Heart right ventricle (tissue), 16 donors: ENCODE results near the gene ACOX3. TPM values are rescaled to one million over a fixed set of nuclear protein-coding genes. Genes with fewer than 3 reads are reported as not detected.

ENCODE experiments used
- ATAC-seq, 8 donors: fragments of 200-7000 bp; cut with Tn5 transposase; one replicate each; pipeline ENCODE4 v1.9.1; 2020; ENCODE audit warnings: mild to moderate bottlenecking in 8 of 8, moderate library complexity in 8 of 8, moderate number of reproducible peaks in 1 of 8
- DNase-seq, 2 donors: peaks; one replicate each; pipeline ENCODE4 v3.0.0-alpha.2; 2020
- H3K27ac ChIP-seq, 10 donors: fragments of 200-600 bp; sonication (generic) in 2 of 10; one replicate each; pipeline versions ENCODE4 v1.5.0 to v1.8.0; 2020 to 2022; ENCODE audit warnings: mild to moderate bottlenecking in 3 of 10
- H3K27me3 ChIP-seq, 7 donors: fragments of 200-600 bp; one replicate each; pipeline ENCODE4 v1.8.0; 2021 to 2022; ENCODE audit warnings: mild to moderate bottlenecking in 2 of 7
- H3K36me3 ChIP-seq, 9 donors: fragments of 200-600 bp; sonication (generic) in 1 of 9; one replicate each; pipeline versions ENCODE4 v1.5.0 to v1.8.0; 2020 to 2022; ENCODE audit warnings: mild to moderate bottlenecking in 2 of 9
- H3K4me1 ChIP-seq, 9 donors: fragments of 200-600 bp; sonication (generic) in 1 of 9; one replicate each; pipeline versions ENCODE4 v1.5.0 to v1.8.0; 2020 to 2022; ENCODE audit warnings: mild to moderate bottlenecking in 4 of 9
- H3K4me3 ChIP-seq, 10 donors: fragments of 200-600 bp; sonication (generic) in 2 of 10; one replicate each; pipeline versions ENCODE4 v1.5.0 to v1.8.0; 2020 to 2022; ENCODE audit warnings: mild to moderate bottlenecking in 7 of 10, moderate library complexity in 2 of 10
- H3K9me3 ChIP-seq, 11 donors: fragments of 200-600 bp in 10 of 11; sonication (generic) in 2 of 11; one replicate each; pipeline versions ENCODE4 v1.5.0 to v1.8.0; 2013 to 2022; ENCODE audit warnings: mild to moderate bottlenecking in 2 of 11, control low read depth in 1 of 11, moderate library complexity in 1 of 11
- WGBS, 2 donors: extraction: QIAGEN DNeasy Blood & Tissue Kit; methylation state at CpG; one replicate each; pipeline ENCODE4 v1.1.7; 2013; ENCODE audit warnings: inconsistent platforms in 1 of 2; 5-methylcytosine and 5-hydroxymethylcytosine counted together
- intact Hi-C, 10 donors: fragments of 100-400 bp; cut with DNase I; formaldehyde crosslinking; loops; one replicate each; pipeline versions ENCODE4 v1.11.1 to v1.14.2; 2022
- polyA plus RNA-seq, 2 donors: library from polyadenylated mRNA; stranded (reverse); fragments of 200-250 nt; gene quantifications; one replicate each; pipeline ENCODE4 v1.2.3, GENCODE V29; 2013
- total RNA-seq, 10 donors: library from RNA; stranded (reverse); fragmentation: NEBNext Ultra II Directional in 3 of 10; extraction: Animal tissue kit (Norgen Biotek cat#: 25700) in 3 of 10; gene quantifications; one replicate each; pipeline versions ENCODE4 v1.2.1 to v1.2.4, GENCODE V29; 2021 to 2023
- TF ChIP-seq, protein P1 (sequence below), 9 donors: fragments of 200-600 bp; sonication (generic) in 2 of 9; IDR thresholded peaks; one replicate each; pipeline versions ENCODE4 v1.5.0 to v1.8.0; 2021 to 2022; ENCODE audit warnings: antibody characterized with exemption in 9 of 9, mild to moderate bottlenecking in 5 of 9, moderate library complexity in 1 of 9
- donor health status: Arrhythmogenic right ventricular cardiomyopathy.
- donor health status: ischemic (EF 13 %, LVEDD 7.1; RV severe dilation, severe dysfunction).
- donor health status: healthy with polysubstance abuse.
- donor health status: DM: no; HTN: yes; CAD: no.
- donor health status: DM: no; HTN: no; CAD: no.
- donor health status: ischemic (EF 25% LVEDD 6.9; RV normal size, moderate dysfunction).
- donor health status: ischemic (EF 25% LVEDD 5.7; RV mildly dilated, moderate dysfunction).
- donor health status: healthy.
- donor health status: DM: yes; HTN: yes; CAD: no.
- donor health status: Ischemic cardiomyopathy.
- donor health status: ischemic (EF 35%, LVEDD 5.7; RV mildly dilated, moderate dysfunction).
- donor health status: nonischemic (EF 11% LVEDD 7.7; RV severe dilation, severe dysfunction).
- donor health status: DM: yes; HTN: yes; CAD: no.
- donor health status: PGD.
- donor health status: ischemic (EF 29% LVEDD 5.4; RV normal size, mild dysfunction).
- donor health status: nonischemic (EF 23%, LVEDD 6.1; RV moderate dilation, normal function).

The ACOX3 gene
- total and polyA plus RNA-seq, 12 donors = 17.9 to 28.9 (median 25.4) TPM

DNA sequence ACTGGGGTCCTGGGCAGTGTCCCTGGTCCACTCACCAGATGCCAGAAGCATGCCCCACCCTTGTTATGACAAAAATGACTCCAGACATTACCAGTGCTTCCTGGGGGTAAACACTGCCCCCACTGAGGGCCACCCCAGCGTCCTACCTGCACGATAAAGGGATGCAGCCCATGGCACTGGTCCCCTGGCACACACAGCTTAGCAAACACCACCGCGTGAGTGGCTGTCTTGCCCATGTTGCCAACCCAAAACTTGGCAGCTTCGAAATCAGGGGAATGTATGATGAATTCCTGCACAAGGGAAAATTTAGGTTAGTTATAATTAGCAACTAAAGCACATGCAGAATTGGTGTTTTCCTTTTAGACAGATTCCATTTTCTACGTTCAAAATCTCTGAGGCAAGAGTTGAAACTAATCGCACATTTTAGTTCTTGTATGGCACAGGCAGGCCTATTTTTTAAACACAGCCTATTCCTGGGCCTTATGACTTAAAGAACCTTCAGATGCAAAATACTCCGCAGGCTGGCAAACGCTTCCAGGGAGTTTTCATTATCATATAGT is 30.4 kb downstream of the ACOX3 start:
- 78 to 79% methylated on average over 9 of the region's 9 CpGs for WGBS, 2 donors
- H3K4me3 ChIP-seq = no peak overlapping the region
- TF ChIP-seq, protein P1, sequence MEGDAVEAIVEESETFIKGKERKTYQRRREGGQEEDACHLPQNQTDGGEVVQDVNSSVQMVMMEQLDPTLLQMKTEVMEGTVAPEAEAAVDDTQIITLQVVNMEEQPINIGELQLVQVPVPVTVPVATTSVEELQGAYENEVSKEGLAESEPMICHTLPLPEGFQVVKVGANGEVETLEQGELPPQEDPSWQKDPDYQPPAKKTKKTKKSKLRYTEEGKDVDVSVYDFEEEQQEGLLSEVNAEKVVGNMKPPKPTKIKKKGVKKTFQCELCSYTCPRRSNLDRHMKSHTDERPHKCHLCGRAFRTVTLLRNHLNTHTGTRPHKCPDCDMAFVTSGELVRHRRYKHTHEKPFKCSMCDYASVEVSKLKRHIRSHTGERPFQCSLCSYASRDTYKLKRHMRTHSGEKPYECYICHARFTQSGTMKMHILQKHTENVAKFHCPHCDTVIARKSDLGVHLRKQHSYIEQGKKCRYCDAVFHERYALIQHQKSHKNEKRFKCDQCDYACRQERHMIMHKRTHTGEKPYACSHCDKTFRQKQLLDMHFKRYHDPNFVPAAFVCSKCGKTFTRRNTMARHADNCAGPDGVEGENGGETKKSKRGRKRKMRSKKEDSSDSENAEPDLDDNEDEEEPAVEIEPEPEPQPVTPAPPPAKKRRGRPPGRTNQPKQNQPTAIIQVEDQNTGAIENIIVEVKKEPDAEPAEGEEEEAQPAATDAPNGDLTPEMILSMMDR (IDR thresholded peaks at IDR 0.05) = no peak
- no peak for DNase-seq
- H3K36me3 ChIP-seq = peaks cover 0 to 80% (median 19%) of the 10 kb centered on the region in 9 donors
- H3K9me3 ChIP-seq = peaks cover 0 to 3% (median 0%) of the 10 kb centered on the region in 11 donors
- intact Hi-C loops = no loop called here
- no peak for ATAC-seq
- H3K27me3 ChIP-seq = no peaks in the 10 kb centered on the region
- H3K4me1 ChIP-seq = peaks cover 0 to 32% (median 15%) of the 10 kb centered on the region in 9 donors
- H3K27ac ChIP-seq = peak overlapping the region in 1 of 10 donors; percentile 30

DNA sequence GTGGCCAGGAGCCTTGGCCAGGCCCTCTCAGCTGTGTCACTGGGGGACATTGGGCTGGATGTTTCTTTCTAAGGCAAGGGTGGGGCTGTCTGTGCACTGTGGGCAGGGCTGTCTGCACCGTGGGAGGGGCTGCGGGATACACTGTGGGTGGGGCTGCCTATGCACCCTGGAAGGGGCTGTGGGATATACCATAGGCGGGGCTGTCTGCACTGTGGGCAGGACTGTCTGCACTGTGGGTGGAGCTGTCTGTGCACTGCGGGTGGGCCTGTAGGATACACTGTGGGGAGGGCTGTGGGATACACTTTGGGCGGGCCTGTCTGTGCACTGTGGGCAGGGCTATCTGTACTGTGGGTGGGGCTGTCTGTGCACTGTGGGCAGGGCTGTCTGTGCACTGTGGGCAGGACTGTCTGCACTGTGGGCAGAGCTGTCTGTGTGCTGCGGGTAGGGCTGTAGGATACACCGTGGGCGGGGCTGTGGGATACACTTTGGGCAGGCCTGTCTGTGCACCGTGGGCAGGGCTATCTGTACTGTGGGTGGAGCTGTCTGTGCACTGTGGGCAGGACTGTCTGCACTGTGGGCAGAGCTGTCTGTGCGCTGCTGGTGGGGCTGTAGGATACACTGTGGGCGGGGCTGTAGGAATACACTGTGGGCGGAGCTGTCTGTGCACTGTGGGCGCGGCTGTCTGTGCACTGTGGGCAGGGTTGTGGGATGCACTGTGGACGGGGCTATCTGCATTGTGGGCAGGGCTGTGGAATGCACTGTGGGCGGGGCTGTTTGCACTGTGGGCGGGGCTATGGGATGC is 31.1 kb downstream of the ACOX3 start:
- TF ChIP-seq, protein P1 (IDR thresholded peaks at IDR 0.05) = no peak
- peak; percentile 46 to 80 (median 72) for ATAC-seq
- Histone ChIP-seq H3K4me3 (no peak overlapping the region), H3K27ac (no peak overlapping the region), H3K27me3 (no peaks in the 10 kb centered on the region), H3K9me3 (peaks cover 0 to 3% (median 0%) of the 10 kb centered on the region in 11 donors), H3K36me3 (peaks cover 0 to 80% (median 12%) of the 10 kb centered on the region in 9 donors), H3K4me1 (peaks cover 0 to 38% (median 18%) of the 10 kb centered on the region in 9 donors)
- WGBS, 2 donors = 76 to 80% methylated on average over 17 of the region's 17 CpGs
- intact Hi-C loops = loop anchor here in 4 of 10 donors (5.0 to 10.0 kb wide), 6 partner anchors 85 to 237 kb away; no protein-coding TSS in a partner anchor
- DNase-seq = peak; percentile 47 to 62

DNA sequence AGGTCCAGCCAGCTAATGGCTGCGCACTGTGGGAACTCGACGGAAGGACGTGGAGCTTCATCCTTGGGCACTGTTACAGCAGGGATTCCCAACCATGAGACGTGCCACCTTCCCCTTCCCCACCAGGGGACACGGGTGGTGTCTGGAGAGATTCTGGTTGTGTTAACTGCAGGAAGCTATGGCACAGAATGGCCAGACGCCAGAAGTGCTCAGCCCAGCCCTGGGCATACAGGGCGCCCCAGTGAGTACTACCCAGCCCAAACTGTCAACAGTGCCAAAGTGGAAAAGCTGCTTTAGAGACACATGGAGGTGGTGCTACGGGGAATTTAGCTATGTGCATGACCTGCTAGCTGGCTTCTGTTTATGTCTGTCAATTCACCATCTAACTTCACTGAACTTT is 32.8 kb downstream of the ACOX3 start:
- no peak overlapping the region for H3K27ac ChIP-seq
- H3K27me3 ChIP-seq = no peaks in the 10 kb centered on the region
- peaks cover 0 to 79% (median 4%) of the 10 kb centered on the region in 9 donors for H3K36me3 ChIP-seq
- 79 to 85% methylated on average over 9 of the region's 9 CpGs for WGBS, 2 donors
- ATAC-seq (no peak), DNase-seq (no peak)
- H3K4me3 ChIP-seq = no peak overlapping the region
- intact Hi-C loops = loop anchor here in 4 of 10 donors (5.0 to 10.0 kb wide), 6 partner anchors 83 to 235 kb away; no protein-coding TSS in a partner anchor
- peaks cover 0 to 48% (median 21%) of the 10 kb centered on the region in 9 donors for H3K4me1 ChIP-seq
- TF ChIP-seq, protein P1 (IDR thresholded peaks at IDR 0.05) = no peak
- H3K9me3 ChIP-seq = peaks cover 0 to 3% (median 0%) of the 10 kb centered on the region in 11 donors

DNA sequence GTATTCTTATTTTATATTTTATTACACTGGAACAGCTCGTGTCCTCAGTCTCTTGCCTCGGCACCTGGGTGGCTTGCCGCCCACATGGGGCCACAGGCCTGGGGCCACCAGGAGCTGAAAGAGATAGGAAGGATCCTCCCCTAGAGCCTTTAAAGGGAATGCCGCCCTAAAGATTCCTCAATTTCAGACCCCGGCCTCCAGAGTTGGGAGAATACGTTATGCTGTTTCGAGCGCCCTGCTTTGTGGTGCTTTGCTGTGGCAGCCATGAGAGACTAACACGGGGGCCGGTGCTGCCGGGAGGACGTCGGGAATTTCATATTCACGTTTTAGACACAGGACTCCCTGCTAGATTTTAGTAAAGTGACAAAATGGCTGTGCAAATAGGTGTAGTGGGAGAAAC is 33.2 kb downstream of the ACOX3 start:
- Histone ChIP-seq H3K9me3 (peaks cover 0 to 3% (median 0%) of the 10 kb centered on the region in 11 donors), H3K27me3 (no peaks in the 10 kb centered on the region), H3K36me3 (peaks cover 0 to 77% (median 4%) of the 10 kb centered on the region in 9 donors), H3K27ac (no peak overlapping the region), H3K4me1 (peaks cover 3 to 53% (median 26%) of the 10 kb centered on the region in 9 donors), H3K4me3 (no peak overlapping the region)
- intact Hi-C loops = loop anchor here in 4 of 10 donors (5.0 to 10.0 kb wide), 6 partner anchors 83 to 235 kb away; no protein-coding TSS in a partner anchor
- TF ChIP-seq, protein P1 (IDR thresholded peaks at IDR 0.05) = peak in 1 of 9 donors; percentile 18
- ATAC-seq (no peak), DNase-seq (no peak)
- WGBS, 2 donors = 97 to 98% methylated on average over 14 of the region's 14 CpGs
